GM12865 (cell line): Measurements from ENCODE around the gene SAMD7.

Source experiments
- DNase-seq: peaks from one replicate; pipeline ENCODE4 v3.0.0; 2010; ENCODE audit warnings: low read depth
- H3K4me3 ChIP-seq: 2 replicates; pipeline ENCODE4 v1.5.1; 2011; ENCODE audit warnings: mild to moderate bottlenecking, low read depth, low read length, control low read depth
- TF ChIP-seq, protein P1 (sequence below): IDR thresholded peaks from 2 replicates; pipeline ENCODE4 v1.5.1; 2011; ENCODE audit warnings: low read length, control low read depth, low read depth, inconsistent platforms; ENCODE audit not compliant: insufficient read depth; ENCODE audit errors: missing control alignments

The SAMD7 gene

DNA sequence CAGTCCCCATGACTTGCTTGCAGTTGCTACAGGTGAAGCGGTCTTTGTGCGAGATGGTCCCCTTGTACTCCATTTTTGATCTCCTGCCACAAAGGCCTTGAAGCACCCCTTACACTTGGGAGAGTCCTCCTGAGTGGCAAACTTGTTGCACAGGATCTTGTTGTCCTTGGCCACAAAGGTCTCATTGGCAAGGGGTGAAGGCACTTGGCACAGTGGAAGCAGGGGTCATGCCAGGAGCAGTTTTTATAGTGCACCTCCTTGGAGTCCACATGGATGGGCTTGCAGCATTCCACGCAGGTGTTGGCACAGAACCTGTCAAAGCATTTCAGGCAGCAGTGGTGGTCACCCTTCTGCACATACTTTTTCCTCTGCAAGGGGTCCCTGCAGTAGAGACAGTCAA lies 35.0 kb downstream of the SAMD7 start:
- H3K4me3 ChIP-seq: no peak overlapping the region
- TF ChIP-seq, protein P1, sequence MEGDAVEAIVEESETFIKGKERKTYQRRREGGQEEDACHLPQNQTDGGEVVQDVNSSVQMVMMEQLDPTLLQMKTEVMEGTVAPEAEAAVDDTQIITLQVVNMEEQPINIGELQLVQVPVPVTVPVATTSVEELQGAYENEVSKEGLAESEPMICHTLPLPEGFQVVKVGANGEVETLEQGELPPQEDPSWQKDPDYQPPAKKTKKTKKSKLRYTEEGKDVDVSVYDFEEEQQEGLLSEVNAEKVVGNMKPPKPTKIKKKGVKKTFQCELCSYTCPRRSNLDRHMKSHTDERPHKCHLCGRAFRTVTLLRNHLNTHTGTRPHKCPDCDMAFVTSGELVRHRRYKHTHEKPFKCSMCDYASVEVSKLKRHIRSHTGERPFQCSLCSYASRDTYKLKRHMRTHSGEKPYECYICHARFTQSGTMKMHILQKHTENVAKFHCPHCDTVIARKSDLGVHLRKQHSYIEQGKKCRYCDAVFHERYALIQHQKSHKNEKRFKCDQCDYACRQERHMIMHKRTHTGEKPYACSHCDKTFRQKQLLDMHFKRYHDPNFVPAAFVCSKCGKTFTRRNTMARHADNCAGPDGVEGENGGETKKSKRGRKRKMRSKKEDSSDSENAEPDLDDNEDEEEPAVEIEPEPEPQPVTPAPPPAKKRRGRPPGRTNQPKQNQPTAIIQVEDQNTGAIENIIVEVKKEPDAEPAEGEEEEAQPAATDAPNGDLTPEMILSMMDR: no peak
- DNase-seq: no peak

DNA sequence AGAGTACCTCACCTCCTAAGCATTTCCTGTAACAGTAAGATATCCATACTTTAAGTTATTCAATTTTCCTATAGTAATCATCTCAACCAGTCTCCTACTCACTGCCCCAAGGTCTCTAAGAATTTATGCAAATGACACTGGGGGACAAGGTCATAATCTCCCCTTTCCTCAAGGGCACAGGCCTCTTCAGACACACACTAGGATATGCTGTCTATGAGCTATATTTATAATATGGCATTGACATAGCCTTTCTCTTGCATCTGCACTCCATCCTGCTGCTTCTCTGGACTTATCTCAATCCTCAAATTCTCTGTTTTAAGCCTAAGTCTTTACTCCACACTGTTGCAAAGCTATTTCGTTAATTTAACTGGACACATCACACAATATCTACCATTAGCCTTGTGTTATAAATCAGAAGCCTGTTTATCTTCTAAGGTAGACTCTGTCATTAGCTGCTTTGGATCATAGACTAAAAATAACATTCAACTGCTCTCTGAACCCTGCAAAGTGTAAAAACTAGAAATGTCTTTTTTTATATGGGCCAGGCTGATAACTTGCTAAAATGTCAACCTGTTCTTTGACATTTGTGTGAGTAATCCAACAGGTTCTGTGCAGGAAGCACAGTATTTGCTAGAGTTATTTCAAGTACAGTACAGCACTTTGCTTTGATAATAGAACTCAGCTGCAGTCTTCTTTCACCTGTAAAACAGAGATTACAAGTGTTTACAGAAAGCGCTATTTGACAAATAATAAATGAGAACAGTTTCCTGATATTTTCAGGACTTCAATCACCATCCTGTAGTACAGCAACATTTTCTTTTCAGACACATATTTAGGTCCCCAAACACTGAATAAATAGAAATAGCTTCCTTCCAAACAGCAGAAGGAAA lies 37.4 kb downstream of the SAMD7 start:
- TF ChIP-seq, protein P1: no peak
- H3K4me3 ChIP-seq: no peak overlapping the region
- DNase-seq: peak; percentile 47

DNA sequence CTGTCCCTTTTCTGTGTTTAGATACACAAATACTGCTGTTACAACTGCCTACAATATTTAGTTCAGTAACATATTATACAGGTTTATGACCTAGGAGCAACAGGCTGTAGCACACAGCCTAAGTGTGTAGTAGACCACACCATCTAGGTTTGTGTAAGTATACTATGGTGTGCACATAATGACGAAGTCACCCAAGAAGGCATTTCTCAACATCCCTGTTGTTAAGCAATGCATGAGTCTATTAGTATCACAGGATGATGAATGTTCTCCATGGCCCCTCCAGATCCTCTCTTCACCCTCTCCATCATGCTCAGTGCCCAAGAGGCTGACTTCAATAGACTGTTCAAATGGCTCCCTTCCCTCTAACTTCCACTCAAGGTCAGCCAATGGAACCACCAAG lies 40.7 kb downstream of the SAMD7 start:
- TF ChIP-seq, protein P1: no peak
- H3K4me3 ChIP-seq: no peak overlapping the region
- no peak for DNase-seq

DNA sequence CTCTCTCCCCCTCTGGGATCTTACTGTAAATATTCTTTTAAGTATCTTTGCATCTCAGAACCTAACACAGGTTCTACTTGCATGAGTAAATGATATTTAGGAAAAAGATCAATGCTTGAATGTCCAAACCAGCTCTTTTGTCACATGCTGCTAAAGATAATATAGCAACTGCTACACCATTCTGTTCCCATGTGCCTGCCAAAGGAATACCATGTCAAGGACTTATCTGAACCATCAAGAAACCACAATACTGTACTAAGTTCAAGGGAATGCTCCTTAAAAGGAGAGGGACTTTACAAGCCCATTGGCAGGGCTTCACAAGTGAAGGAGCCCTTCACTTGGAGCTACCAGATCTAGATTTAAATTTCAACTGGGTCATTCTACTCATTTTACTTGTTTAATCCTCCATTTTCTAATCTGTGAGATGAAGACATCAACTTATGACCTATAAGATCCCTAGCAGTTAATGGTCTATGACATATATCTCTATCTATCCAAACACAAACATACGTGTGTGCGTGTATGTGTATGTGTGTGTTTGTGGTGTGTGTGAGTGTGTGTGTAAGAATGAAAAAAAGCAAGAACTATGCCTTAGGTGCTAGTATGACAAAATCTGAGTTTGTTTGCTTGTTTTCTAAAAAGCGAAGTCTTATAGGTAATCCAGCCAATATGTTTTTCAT lies 42.2 kb downstream of the SAMD7 start:
- H3K4me3 ChIP-seq: peak overlapping the region; percentile 23; the same call in 1 of the 2 replicates
- TF ChIP-seq, protein P1: no peak
- DNase-seq: no peak

DNA sequence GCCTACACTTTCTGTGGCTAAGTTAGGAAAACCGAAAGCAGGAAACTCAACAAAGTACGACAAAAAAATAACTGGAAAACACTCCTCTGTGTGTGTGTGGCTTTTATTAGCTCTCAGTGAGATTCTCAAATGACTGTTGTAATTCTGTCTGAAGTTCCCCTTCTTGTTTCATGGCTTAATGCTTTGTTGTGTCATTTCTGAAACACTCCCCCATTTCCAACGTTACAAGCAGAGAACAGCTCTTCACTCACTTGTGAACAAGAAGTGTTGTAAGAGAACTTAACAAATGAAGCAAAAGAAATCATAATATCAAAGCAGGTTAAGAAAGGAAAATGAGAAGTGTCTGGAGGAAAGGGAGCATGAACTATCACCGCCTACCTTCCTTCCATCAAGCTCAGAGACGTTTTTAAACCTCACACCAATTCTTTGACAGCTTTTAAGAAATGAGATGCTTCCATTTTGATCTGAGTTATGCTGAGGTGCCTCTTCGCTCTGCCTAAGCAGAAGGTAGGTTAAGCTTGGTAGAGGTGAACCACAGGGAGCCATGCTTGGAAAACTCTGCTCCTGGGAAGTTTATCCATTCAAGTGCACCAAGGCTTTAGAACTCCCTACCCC lies 42.9 kb downstream of the SAMD7 start:
- DNase-seq: peak; percentile 84
- TF ChIP-seq, protein P1: no peak
- peak overlapping the region; percentile 27 for H3K4me3 ChIP-seq

DNA sequence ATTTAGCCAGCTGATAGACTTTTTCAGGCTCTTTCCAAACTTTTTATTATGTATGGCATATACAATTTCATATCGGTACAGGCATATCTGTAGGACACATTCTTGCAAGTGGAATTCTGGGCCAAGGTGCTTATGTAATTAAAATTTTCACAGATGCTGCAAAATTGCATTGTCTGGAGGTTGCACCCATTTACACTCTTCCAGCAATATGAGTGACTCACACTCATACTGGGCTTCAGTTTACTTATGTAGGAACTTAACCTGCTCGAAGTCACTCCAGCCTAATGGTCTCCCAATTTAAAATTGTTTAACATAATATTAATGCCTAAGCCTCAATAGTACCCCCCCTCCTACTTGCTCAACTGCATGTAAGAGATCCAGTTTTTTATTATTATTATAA lies 44.0 kb downstream of the SAMD7 start:
- no peak overlapping the region for H3K4me3 ChIP-seq
- DNase-seq: no peak
- TF ChIP-seq, protein P1: no peak
